GM19099 (cell line): ENCODE results near the gene LRP1B.

Source experiments
- POLR2A ChIP-seq: IDR thresholded peaks from 3 replicates; pipeline ENCODE4 v1.6.1; 2011; ENCODE audit warnings: low read depth; ENCODE audit not compliant: insufficient read length; ENCODE audit errors: extremely low read depth

The LRP1B gene

GRCh38 chr2:141331127-141331526 is 799.7 kb downstream of the LRP1B start:
- no peak for TF ChIP-seq POLR2A

GRCh38 chr2:141329964-141330363 is 800.9 kb downstream of the LRP1B start:
- TF ChIP-seq POLR2A = no peak

- no peak for TF ChIP-seq POLR2A
Observed at GRCh38 chr2:141323571-141323970, 807.2 kb downstream of the LRP1B start.

DNA sequence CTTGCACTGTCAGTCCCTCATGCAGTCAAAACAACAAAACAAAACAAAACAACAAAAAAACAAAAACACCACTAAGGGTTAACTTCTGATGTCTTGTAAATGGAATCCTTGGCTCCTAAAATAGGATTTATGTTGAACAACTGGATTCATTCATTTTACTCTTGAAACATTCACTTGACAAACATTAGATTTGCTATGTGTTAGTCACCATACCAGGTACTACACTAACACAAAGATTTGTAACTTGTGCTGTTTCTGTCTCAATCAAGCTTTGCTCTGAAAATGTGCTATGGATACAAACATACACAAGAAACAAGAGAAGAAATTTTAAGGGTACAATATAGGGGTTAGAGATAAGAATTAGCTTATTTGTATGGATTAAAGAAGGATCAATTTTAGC is 812.8 kb downstream of the LRP1B start:
- TF ChIP-seq POLR2A = no peak

- TF ChIP-seq POLR2A = no peak
Observed at GRCh38 chr2:141316606-141317005, 814.2 kb downstream of the LRP1B start.

DNA sequence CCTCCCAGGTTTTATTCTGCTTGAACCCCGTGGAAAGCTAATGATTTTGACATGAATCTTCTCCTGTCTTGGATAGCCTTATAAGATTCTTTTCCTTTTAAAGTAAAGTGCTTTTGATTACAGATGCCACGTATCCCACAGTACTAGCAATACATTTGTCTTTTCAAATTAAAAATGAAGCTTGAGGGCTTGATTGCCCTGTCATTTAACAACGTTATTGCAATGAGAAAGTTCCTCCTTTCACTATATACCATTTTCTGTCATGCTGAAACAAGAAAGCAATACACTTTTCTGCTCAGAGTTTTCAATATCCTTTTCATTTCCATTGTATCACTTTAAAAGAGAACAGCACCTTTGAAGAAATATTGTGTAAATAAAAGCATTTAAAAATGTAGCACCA is 814.7 kb downstream of the LRP1B start:
- no peak for TF ChIP-seq POLR2A

DNA sequence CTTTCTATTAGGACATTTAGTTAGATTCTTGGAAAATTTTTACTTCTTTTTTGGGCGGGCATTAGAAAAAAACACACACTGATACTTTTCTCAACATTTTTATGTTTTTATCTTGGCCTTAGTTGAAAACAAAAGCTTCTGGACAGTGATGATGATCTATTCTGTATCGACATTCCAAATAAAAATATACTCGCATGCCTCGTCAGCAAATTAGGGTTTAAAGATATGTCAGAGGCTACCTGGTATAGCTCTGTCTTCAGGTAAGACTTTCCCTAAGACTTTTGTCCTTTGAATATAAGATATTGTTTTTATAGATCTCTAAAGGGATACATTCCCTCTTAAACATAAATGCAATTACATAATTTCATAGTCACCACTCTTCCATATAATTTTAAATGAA is 816.8 kb downstream of the LRP1B start:
- no peak for TF ChIP-seq POLR2A

DNA sequence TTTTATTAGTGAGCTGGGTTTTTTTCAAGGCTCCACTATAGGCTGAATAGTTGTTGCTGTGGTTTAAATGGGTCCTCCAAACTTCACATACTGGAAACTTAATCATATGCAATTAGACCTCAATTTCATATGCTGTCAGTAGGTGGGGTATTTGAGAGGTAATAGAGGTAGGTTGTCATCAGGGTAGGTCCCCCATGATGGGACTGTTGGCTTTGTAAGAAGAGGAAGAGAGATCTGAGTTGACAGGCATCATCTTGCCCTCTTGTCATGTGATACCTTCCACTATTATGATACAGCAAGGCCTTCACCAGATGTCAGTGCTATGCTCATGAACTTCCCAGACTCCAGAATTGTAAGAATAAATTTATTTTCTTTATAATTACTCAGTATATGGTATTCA is 819.4 kb downstream of the LRP1B start:
- no peak for TF ChIP-seq POLR2A

DNA sequence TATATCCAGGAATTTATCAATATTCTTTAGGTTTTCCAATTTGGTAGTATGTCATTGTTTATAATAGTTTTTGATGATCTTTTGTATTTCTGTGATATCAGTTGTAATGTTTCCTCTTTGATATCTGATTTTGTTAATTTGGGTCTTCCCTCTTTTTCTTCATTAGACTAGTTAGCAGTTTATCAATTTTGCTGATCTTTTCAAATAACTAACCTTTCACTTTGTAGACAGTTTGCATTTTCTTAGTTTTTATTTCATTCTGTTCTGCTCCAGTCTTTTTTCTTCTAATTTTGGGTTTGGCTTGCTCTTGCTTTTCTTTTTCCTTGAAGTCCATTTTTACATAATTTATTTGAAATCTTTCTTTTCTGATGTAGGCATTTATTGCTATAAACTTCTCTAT is 824.4 kb downstream of the LRP1B start:
- TF ChIP-seq POLR2A = no peak

GRCh38 chr2:141301551-141301950 is 829.3 kb downstream of the LRP1B start:
- TF ChIP-seq POLR2A = no peak

GRCh38 chr2:141280037-141280436 is 850.8 kb downstream of the LRP1B start:
- TF ChIP-seq POLR2A = no peak

- TF ChIP-seq POLR2A = no peak
Observed at GRCh38 chr2:141271346-141271745, 859.5 kb downstream of the LRP1B start.

DNA sequence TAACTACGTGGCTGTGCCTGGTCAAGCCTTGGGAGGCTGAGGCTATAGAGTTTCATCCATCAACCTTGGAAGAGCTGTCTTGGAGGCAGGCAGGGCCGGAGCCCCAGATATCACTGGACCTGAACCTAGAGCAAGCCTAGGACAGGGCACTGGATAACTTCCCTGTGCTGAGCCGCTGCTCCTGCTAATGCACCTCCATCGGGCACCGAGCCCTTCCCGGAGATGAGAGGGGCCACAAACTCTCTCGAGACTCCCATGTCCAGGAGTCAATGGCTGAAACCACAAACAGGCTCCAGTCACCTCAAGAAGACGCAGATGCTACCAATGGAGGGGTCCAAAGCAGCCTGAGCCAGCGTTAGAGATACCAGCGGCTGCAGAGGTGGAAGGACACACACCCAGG is 866.0 kb downstream of the LRP1B start:
- no peak for TF ChIP-seq POLR2A

GRCh38 chr2:141260911-141261310 is 869.9 kb downstream of the LRP1B start:
- no peak for TF ChIP-seq POLR2A

GRCh38 chr2:141259683-141260082 is 871.1 kb downstream of the LRP1B start:
- TF ChIP-seq POLR2A = no peak

DNA sequence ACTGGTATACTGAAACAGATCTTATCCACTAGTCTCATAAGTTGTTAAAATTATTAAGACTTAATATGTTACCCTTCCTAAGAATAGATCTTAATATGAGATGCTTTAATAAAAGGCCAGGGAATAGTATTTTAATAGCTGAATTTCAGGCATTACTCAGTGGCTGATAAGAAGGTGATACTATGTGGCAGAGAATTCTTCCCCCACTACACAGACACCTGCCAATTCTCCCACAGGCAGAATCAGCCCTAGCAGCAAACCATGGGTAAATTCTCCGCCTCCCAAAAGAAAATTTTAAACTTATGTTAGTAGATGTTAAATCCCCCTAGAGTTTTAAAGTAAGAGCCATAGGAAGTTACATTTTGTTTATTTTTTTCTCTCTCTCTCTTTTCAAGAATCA is 888.8 kb downstream of the LRP1B start:
- TF ChIP-seq POLR2A = no peak

DNA sequence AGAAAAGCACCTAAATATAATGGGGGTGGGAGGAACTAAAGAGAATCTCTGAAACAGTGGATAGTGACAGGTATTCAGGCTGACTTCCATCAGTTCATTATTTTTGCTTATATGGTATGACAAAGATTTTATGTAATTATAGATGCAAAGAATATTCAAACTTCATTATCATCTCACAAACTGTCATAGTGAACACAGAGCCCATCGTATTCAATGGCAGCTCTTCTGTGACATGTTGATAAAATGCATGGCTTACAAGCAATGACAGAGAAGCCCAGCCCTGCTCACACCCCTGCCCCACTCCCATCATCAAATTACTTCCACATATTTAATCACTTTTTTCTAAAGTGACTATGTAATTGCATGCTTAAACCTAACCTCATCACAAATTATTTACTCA is 904.3 kb downstream of the LRP1B start:
- no peak for TF ChIP-seq POLR2A

GRCh38 chr2:141207036-141207385 is 923.8 kb downstream of the LRP1B start:
- no peak for TF ChIP-seq POLR2A
